Gastrocnemius medialis (tissue), 4 donors: ENCODE measurements around the gene GRK7. TPM values are rescaled to one million over a fixed set of nuclear protein-coding genes. Genes with fewer than 3 reads are reported as not detected.
"Not testable (repeated sequence)": the region's sequence is repeated elsewhere in the genome, so short reads cannot be mapped to it uniquely, and the experiment has no call there.

Source experiments
- ATAC-seq, 2 donors: fragments of 150-250 bp; one replicate each; pipeline ENCODE4 v1.9.1; 2016
- DNase-seq, 2 donors: peaks; one replicate each; pipeline ENCODE4 v3.0.0-alpha.2; 2019
- H3K27ac ChIP-seq, 4 donors: fragments of 200-600 bp; sonication (generic); 1 replicate in 1 of 4; 2 replicates in 3 of 4; pipeline ENCODE4 v1.5.1; 2016 to 2018; ENCODE audit warnings: mild to moderate bottlenecking in 2 of 4, moderate library complexity in 1 of 4
- H3K27me3 ChIP-seq, 3 donors: fragments of 200-600 bp; sonication (generic) in 2 of 3; 1 replicate in 1 of 3; 2 replicates in 2 of 3; pipeline versions ENCODE4 v1.5.1 to v1.6.0; 2016 to 2019; ENCODE audit warnings: mild to moderate bottlenecking in 1 of 3, moderate library complexity in 1 of 3
- H3K36me3 ChIP-seq, 2 donors: fragments of 200-600 bp; sonication (generic) in 1 of 2; one replicate each; pipeline ENCODE4 v1.5.1; 2017 to 2018
- H3K4me1 ChIP-seq, 2 donors: fragments of 200-600 bp; sonication (generic) in 1 of 2; one replicate each; pipeline ENCODE4 v1.5.1; 2016 to 2017; ENCODE audit warnings: mild to moderate bottlenecking in 2 of 2
- H3K4me3 ChIP-seq, 4 donors: fragments of 200-600 bp; sonication (generic) in 3 of 4; 1 replicate in 1 of 4; 2 replicates in 3 of 4; pipeline ENCODE4 v1.5.1; 2016 to 2019; ENCODE audit warnings: mild to moderate bottlenecking in 2 of 4
- H3K9me3 ChIP-seq, 3 donors: fragments of 200-600 bp; sonication (generic) in 2 of 3; 1 replicate in 1 of 3; 2 replicates in 2 of 3; pipeline ENCODE4 v1.5.1; 2016 to 2019
- CTCF ChIP-seq, 5 experiments: fragments of 450-650 bp in 3 of 5; fragments of 200-600 bp in 2 of 5; sonication (generic) in 2 of 5; IDR thresholded peaks in 4 of 5; conservative IDR thresholded peaks in 1 of 5; 1 replicate in 4 of 5; 2 replicates in 1 of 5; pipeline ENCODE4 v1.5.1; 2016 to 2019; ENCODE audit warnings: antibody characterized with exemption in 5 of 5, mild to moderate bottlenecking in 3 of 5, moderate library complexity in 3 of 5
- POLR2A ChIP-seq, 2 donors: fragments of 450-650 bp; IDR thresholded peaks; one replicate each; pipeline ENCODE4 v1.6.1; 2017; ENCODE audit warnings: antibody characterized with exemption in 2 of 2, mild to moderate bottlenecking in 2 of 2, moderate library complexity in 2 of 2
- in situ Hi-C, 4 donors: fragments of 200-750 bp; cut with MboI; loops; one replicate each; pipeline versions ENCODE4 v1.15.0 to v1.8.0; 2017; ENCODE audit warnings: low sequenced_read_pairs in 4 of 4
- intact Hi-C: fragments of 100-400 bp; cut with DNase I; formaldehyde crosslinking; loops from one replicate; pipeline ENCODE4 v1.15.1; 2023; ENCODE audit warnings: low total_unique reads
- total RNA-seq, 4 donors: library from RNA; depleted of rRNA; stranded (reverse); fragments of >200 nt; gene quantifications; one replicate each; pipeline versions ENCODE4 v1.1.0 to v1.2.3, GENCODE V29; 2016

The GRK7 gene
- total RNA-seq, 4 donors from 2014 or later: 0.16 to 0.85 (median 0.27) TPM; not detected in 1

- Histone ChIP-seq H3K9me3 (no peaks in the 10 kb centered on the region), H3K27ac (no peak overlapping the region), H3K4me1 (no peaks in the 10 kb centered on the region), H3K36me3 (no peaks in the 10 kb centered on the region), H3K27me3 (no peaks in the 10 kb centered on the region), H3K4me3 (no peak overlapping the region)
- TF ChIP-seq POLR2A (IDR thresholded peaks at IDR 0.05) (no peak), CTCF (IDR thresholded peaks at IDR 0.05 in 4 of 5, conservative IDR thresholded peaks at IDR 0.05 in 1 of 5) (no peak)
- in situ Hi-C loops (no loop called here), intact Hi-C loops (no loop called here)
- ATAC-seq: no peak
- no peak for DNase-seq
These were observed 20.9 kb downstream of the GRK7 start for GRCh38 chr3:141784096-141784495.

- no peak overlapping the region for H3K4me3 ChIP-seq
- in situ Hi-C loops (no loop called here), intact Hi-C loops (no loop called here)
- TF ChIP-seq CTCF (IDR thresholded peaks at IDR 0.05 in 4 of 5, conservative IDR thresholded peaks at IDR 0.05 in 1 of 5) (no peak), POLR2A (IDR thresholded peaks at IDR 0.05) (no peak)
- no peak for DNase-seq
- no peaks in the 10 kb centered on the region for H3K4me1 ChIP-seq
- no peaks in the 10 kb centered on the region for H3K27me3 ChIP-seq
- H3K9me3 ChIP-seq: no peaks in the 10 kb centered on the region
- no peak overlapping the region for H3K27ac ChIP-seq
- no peaks in the 10 kb centered on the region for H3K36me3 ChIP-seq
- no peak for ATAC-seq
These were observed 21.3 kb downstream of the GRK7 start for GRCh38 chr3:141784531-141784930.

GRCh38 chr3:141788149-141788548 lies 24.9 kb downstream of the GRK7 start:
- intact Hi-C loops (no loop called here), in situ Hi-C loops (no loop called here)
- Histone ChIP-seq H3K4me3 (no peak overlapping the region), H3K36me3 (no peaks in the 10 kb centered on the region), H3K4me1 (no peaks in the 10 kb centered on the region), H3K27ac (no peak overlapping the region), H3K9me3 (no peaks in the 10 kb centered on the region), H3K27me3 (no peaks in the 10 kb centered on the region)
- ATAC-seq (no peak), DNase-seq (no peak)
- TF ChIP-seq POLR2A (IDR thresholded peaks at IDR 0.05) (no peak), CTCF (IDR thresholded peaks at IDR 0.05 in 4 of 5, conservative IDR thresholded peaks at IDR 0.05 in 1 of 5) (no peak)

GRCh38 chr3:141788750-141789149 lies 25.5 kb downstream of the GRK7 start:
- H3K9me3 ChIP-seq, H3K27ac ChIP-seq, H3K36me3 ChIP-seq, H3K4me3 ChIP-seq, in situ Hi-C loops, H3K4me1 ChIP-seq, H3K27me3 ChIP-seq, DNase-seq, intact Hi-C loops, ATAC-seq: not testable (repeated sequence)

GRCh38 chr3:141789281-141789680 lies 26.1 kb downstream of the GRK7 start:
- in situ Hi-C loops: no loop called here
- TF ChIP-seq POLR2A (IDR thresholded peaks at IDR 0.05): no peak
- TF ChIP-seq CTCF (IDR thresholded peaks at IDR 0.05 in 4 of 5, conservative IDR thresholded peaks at IDR 0.05 in 1 of 5): no peak
- intact Hi-C loops: no loop called here
- no peaks in the 10 kb centered on the region for H3K36me3 ChIP-seq
- no peak overlapping the region for H3K27ac ChIP-seq
- DNase-seq (no peak), ATAC-seq (no peak)
- H3K4me1 ChIP-seq: no peaks in the 10 kb centered on the region
- no peaks in the 10 kb centered on the region for H3K27me3 ChIP-seq
- H3K9me3 ChIP-seq: no peaks in the 10 kb centered on the region
- H3K4me3 ChIP-seq: no peak overlapping the region
